NB4 (cell line): Measurements from ENCODE around the gene BATF3.

ENCODE experiments used
- DNase-seq: peaks from one replicate; pipeline ENCODE4 v3.0.0; 2010; ENCODE audit warnings: low read depth
- H3K4me3 ChIP-seq: one replicate; pipeline ENCODE4 v1.5.1; 2011; ENCODE audit warnings: mild to moderate bottlenecking, low read depth, low read length, moderate library complexity
- CTCF ChIP-seq: IDR thresholded peaks from one replicate; pipeline ENCODE4 v1.5.1; 2012; ENCODE audit warnings: low read depth, low read length
- MAX ChIP-seq: IDR thresholded peaks from 2 replicates; pipeline ENCODE4 v1.6.1; 2011; ENCODE audit warnings: low read depth, low read length
- MYC ChIP-seq: IDR thresholded peaks from 2 replicates; pipeline ENCODE4 v1.6.1; 2011; ENCODE audit warnings: low read depth, low read length
- POLR2A ChIP-seq: IDR thresholded peaks from 2 replicates; pipeline ENCODE4 v1.6.1; 2011; ENCODE audit warnings: mild to moderate bottlenecking; ENCODE audit not compliant: insufficient read length; ENCODE audit errors: extremely low read depth

Gene BATF3

GRCh38 chr1:212684521-212685090 lies 15.0 kb downstream of the BATF3 start:
- TF ChIP-seq MYC (no peak), CTCF (no peak), POLR2A (no peak), MAX (no peak)
- DNase-seq = no peak
- H3K4me3 ChIP-seq = no peak overlapping the region

- DNase-seq = no peak
- no peak overlapping the region for H3K4me3 ChIP-seq
- TF ChIP-seq POLR2A (no peak), MAX (no peak), CTCF (no peak), MYC (no peak)
Measured at GRCh38 chr1:212684076-212684475, 15.6 kb downstream of the BATF3 start.

GRCh38 chr1:212683357-212683722 lies 16.3 kb downstream of the BATF3 start:
- H3K4me3 ChIP-seq = peak overlapping the region; percentile 23
- TF ChIP-seq MAX (no peak), MYC (no peak), CTCF (no peak)
- DNase-seq = peak; percentile 91

- no peak for DNase-seq
- TF ChIP-seq POLR2A = no peak
- TF ChIP-seq MAX = no peak
- TF ChIP-seq CTCF = no peak
- TF ChIP-seq MYC = no peak
Measured at GRCh38 chr1:212680680-212681389, 18.8 kb downstream of the BATF3 start.

GRCh38 chr1:212678456-212679410 lies 20.9 kb downstream of the BATF3 start:
- H3K4me3 ChIP-seq = no peak overlapping the region
- TF ChIP-seq MAX (no peak), MYC (no peak), CTCF (no peak), POLR2A (no peak)
- DNase-seq = no peak

More at GRCh38 chr1:212680680-212681389, 18.8 kb downstream of the BATF3 start:
- H3K4me3 ChIP-seq = no peak overlapping the region
